K562 (cell line): ENCODE measurements around the gene LBH. TPM values are rescaled to one million over a fixed set of nuclear protein-coding genes. Genes with fewer than 3 reads are reported as not detected.

Source experiments
- ATAC-seq: fragments of 200-7000 bp; cut with Tn5 transposase; 3 replicates; pipeline ENCODE4 v1.9.1; 2020; ENCODE audit warnings: moderate library complexity
- BruUV-seq: library from RNA; stranded (reverse); fragments of 400-500 nt; replicated peaks from 2 replicates; lab custom pipeline; 2021; lab: Mats Ljungman, UMichigan
- CTCF ChIA-PET: fragments of 300-600 bp; formaldehyde crosslinking; extraction: SDS; loops from one replicate; lab custom pipeline; 2021; ENCODE audit warnings: low intra/inter-chr PET ratio; lab: Yijun Ruan, JAX
- POLR2A ChIA-PET: fragments of 300-600, 350-650 bp; sonication (Branson Sonifier 250); formaldehyde crosslinking; extraction: SDS; loops from one replicate; lab custom pipeline; 2021; ENCODE audit warnings: antibody characterized with exemption, inconsistent platforms; lab: Yijun Ruan, JAX
- DNase-seq, 4 experiments: peaks; one replicate each; pipeline versions ENCODE4 v3.0.0 to v3.0.0-alpha.2; 2011 to 2018; ENCODE audit warnings: low spot score in 3 of 4, mixed read lengths in 3 of 4; ENCODE audit errors: extremely low read depth in 1 of 4
- FAIRE-seq: peaks from 2 replicates; lab custom pipeline; 2011; peaks lifted over from hg19 to GRCh38; lab: Jason Lieb, UNC
- H2AFZ ChIP-seq: 2 replicates; pipeline ENCODE4 v1.6.0; 2011; ENCODE audit warnings: low read depth, low read length, control low read depth, inconsistent platforms
- H3K27ac ChIP-seq: fragments of 200-600 bp; 3 replicates; pipeline ENCODE4 v1.8.0; 2011; ENCODE audit warnings: low read depth, mild to moderate bottlenecking, control low read depth, inconsistent platforms, low read length, moderate library complexity, mixed read lengths; ENCODE audit errors: extremely low read depth
- H3K27me3 ChIP-seq, 2 experiments: fragments of 300-600 bp in 1 of 2; 2 replicates in 1 of 2; 3 replicates in 1 of 2; pipeline versions ENCODE4 v1.6.0 to v1.8.0; 2011; ENCODE audit warnings: inconsistent platforms in 2 of 2, low read length in 2 of 2, mild to moderate bottlenecking in 1 of 2, mixed read lengths in 1 of 2, moderate library complexity in 1 of 2; ENCODE audit not compliant: control insufficient read depth in 2 of 2, insufficient read depth in 2 of 2
- H3K36me3 ChIP-seq: fragments of 300-600 bp; 3 replicates; pipeline ENCODE4 v1.8.0; 2011; ENCODE audit warnings: mild to moderate bottlenecking, low read length, inconsistent platforms; ENCODE audit not compliant: control insufficient read depth, insufficient read depth
- H3K4me1 ChIP-seq, 2 experiments: fragments of 200-600 bp in 1 of 2; replicated peaks in 1 of 2; 2 replicates in 1 of 2; 3 replicates in 1 of 2; pipeline versions ENCODE4 v1.5.1 to v1.8.0; 2011; ENCODE audit warnings: inconsistent platforms in 2 of 2, low read length in 2 of 2, mild to moderate bottlenecking in 1 of 2, mixed read lengths in 1 of 2, moderate library complexity in 1 of 2; ENCODE audit not compliant: control insufficient read depth in 2 of 2, insufficient read depth in 2 of 2
- H3K4me2 ChIP-seq: 2 replicates; pipeline ENCODE4 v1.6.1; 2011; ENCODE audit warnings: low read length, control low read depth, inconsistent platforms, mixed read lengths; ENCODE audit not compliant: insufficient read depth
- H3K4me3 ChIP-seq: fragments of 200-600 bp; sonication (generic), shearing (Covaris generic); 2 replicates; pipeline ENCODE4 v1.5.1; 2016; ENCODE audit warnings: control low read depth, inconsistent platforms
- H3K79me2 ChIP-seq: fragments of 200-600 bp; 3 replicates; pipeline ENCODE4 v1.8.0; 2011; ENCODE audit warnings: low read length, inconsistent platforms; ENCODE audit not compliant: control insufficient read depth, insufficient read depth
- H3K9ac ChIP-seq, 2 experiments: 2 replicates each; pipeline versions ENCODE4 v1.6.0 to v1.6.1; 2011; ENCODE audit warnings: low read depth in 2 of 2, low read length in 2 of 2, control low read depth in 1 of 2, inconsistent platforms in 1 of 2, mild to moderate bottlenecking in 1 of 2, mixed read lengths in 1 of 2; ENCODE audit not compliant: insufficient read depth in 1 of 2
- H3K9me1 ChIP-seq: one replicate; pipeline ENCODE4 v1.6.0; 2011; ENCODE audit warnings: inconsistent platforms, mild to moderate bottlenecking, low read length, moderate library complexity; ENCODE audit not compliant: control insufficient read depth, insufficient read depth
- H3K9me3 ChIP-seq: replicated peaks from 2 replicates; pipeline ENCODE4 v1.5.1; 2011; ENCODE audit warnings: low read depth, low read length, inconsistent platforms; ENCODE audit not compliant: control insufficient read depth, insufficient read depth
- H4K20me1 ChIP-seq: replicated peaks from 2 replicates; pipeline ENCODE4 v1.6.1; 2011; ENCODE audit warnings: low read length, inconsistent platforms, mixed read lengths; ENCODE audit not compliant: control insufficient read depth, insufficient read depth
- ILF3 ChIP-seq: fragments of 450-650 bp; IDR thresholded peaks from 2 replicates; pipeline ENCODE4 v1.6.1; 2018; ENCODE audit warnings: antibody characterized with exemption, mild to moderate bottlenecking, moderate library complexity, borderline replicate concordance
- RBM25 ChIP-seq: fragments of 200-400 bp; formaldehyde crosslinking; IDR thresholded peaks from 2 replicates; pipeline ENCODE4 v1.6.1; 2018; ENCODE audit warnings: low read length, low read depth, moderate library complexity; ENCODE audit not compliant: severe bottlenecking
- ZNF12 ChIP-seq: sonication (generic); formaldehyde crosslinking; IDR thresholded peaks from 2 replicates; pipeline ENCODE4 v1.4.0; 2020; ENCODE audit warnings: mild to moderate bottlenecking, missing genetic modification reagents
- WGBS: fragments of 100-300 bp; shearing (Covaris generic); methylation state at CpG from one replicate; pipeline ENCODE4 v1.1.6; 2016; ENCODE audit warnings: low coverage, mixed read lengths; ENCODE audit not compliant: insufficient coverage; ENCODE audit errors: missing lambda C conversion rate; 5-methylcytosine and 5-hydroxymethylcytosine counted together
- in situ Hi-C: fragments of 300-500 bp; cut with MboI; formaldehyde crosslinking; loops from 4 replicates; pipeline ENCODE4 v1.15.0; 2018; ENCODE audit warnings: inconsistent platforms, mixed read lengths
- intact Hi-C: fragments of 100-400 bp; cut with micrococcal nuclease; formaldehyde crosslinking; loops from 2 replicates; pipeline ENCODE4 v1.14.2; 2022
- polyA plus RNA-seq, 8 experiments: library from polyadenylated mRNA; depleted of rRNA in 4 of 8; stranded (reverse) in 5 of 8; unstranded in 3 of 8; fragments of >200 nt; fragmentation: Nextera tagmentation in 2 of 8; fragmentation: Illumina TruSeq in 1 of 8; extraction: Ambion mirVana in 2 of 8; extraction: Trizol in 1 of 8; gene quantifications; 2 replicates each; pipeline versions ENCODE4 v1.2.1 to v1.2.3, GENCODE V29; 2011 to 2014; ENCODE audit warnings: inconsistent platforms in 1 of 8, missing spikeins in 1 of 8
- total RNA-seq, 7 experiments: library from RNA; depleted of rRNA in 6 of 7; stranded (reverse); fragments of >200 nt in 6 of 7; fragmentation: Illumina TruSeq in 2 of 7; extraction: Trizol in 2 of 7; gene quantifications; 2 replicates each; pipeline versions ENCODE4 v1.2.1 to v1.2.3, GENCODE V29; 2011 to 2021; ENCODE audit warnings: low replicate concordance in 1 of 7

Gene LBH
- total and polyA plus RNA-seq, 9 of the 15 experiments (the other 6 are each of a cell fraction or from before 2014, with no cell fraction given) = 3.1 to 13.4 (median 7.4) TPM

DNA sequence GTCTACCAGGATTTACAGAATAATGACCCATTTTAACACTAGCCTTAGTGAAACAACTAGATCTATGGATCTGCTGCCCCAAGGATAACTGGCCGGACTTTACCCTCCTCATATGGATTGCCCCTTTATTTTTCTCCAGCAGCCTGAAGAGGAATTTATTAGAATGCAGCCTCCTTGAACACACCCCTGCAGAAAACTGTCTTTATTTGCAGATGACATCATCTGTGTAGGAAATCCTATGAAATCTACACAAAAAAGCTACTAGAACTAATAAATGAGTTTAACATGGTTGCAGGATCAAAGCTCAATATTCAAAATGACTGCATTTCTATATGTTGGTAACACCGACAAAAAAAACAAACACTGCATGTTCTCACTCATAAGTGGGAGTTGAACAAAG, 29.6 kb downstream of the LBH start:
- no peak overlapping the region for H3K4me2 ChIP-seq
- no peak for TF ChIP-seq ILF3
- in situ Hi-C loops (no loop called here), intact Hi-C loops (no loop called here)
- no peaks in the 10 kb centered on the region for H3K9me1 ChIP-seq
- BruUV-seq = no TSS peak
- DNase-seq (no peak), ATAC-seq (no peak), FAIRE-seq (no peak)
- H3K79me2 ChIP-seq = no peaks in the 10 kb centered on the region
- H4K20me1 ChIP-seq = no peaks in the 10 kb centered on the region
- ChIA-PET CTCF (no interaction called here), POLR2A (interaction anchor here (0.6 kb wide), 1 partner anchor 47 kb away, joined by 3 read pairs; no protein-coding TSS in a partner anchor)
- no peak overlapping the region for H3K27ac ChIP-seq
- H3K9ac ChIP-seq = no peak overlapping the region
- no peak overlapping the region for H2AFZ ChIP-seq
- WGBS = 40% methylated on average over 2 of the region's 2 CpGs
- H3K4me3 ChIP-seq = no peak overlapping the region
- H3K9me3 ChIP-seq = no peaks in the 10 kb centered on the region
- H3K4me1 ChIP-seq = peaks cover 0 to 4% of the 10 kb centered on the region in 2 experiments; a peak in 1 of 5 replicates
- peaks cover 11% of the 10 kb centered on the region; the same call in 2 of the 3 replicates for H3K36me3 ChIP-seq
- H3K27me3 ChIP-seq = no peaks in the 10 kb centered on the region

- Histone ChIP-seq H3K9ac (no peak overlapping the region), H4K20me1 (no peaks in the 10 kb centered on the region), H3K9me1 (no peaks in the 10 kb centered on the region), H3K27ac (no peak overlapping the region), H3K4me2 (no peak overlapping the region), H3K4me3 (no peak overlapping the region), H3K36me3 (peaks cover 11% of the 10 kb centered on the region; the same call in 2 of the 3 replicates), H2AFZ (no peak overlapping the region), H3K9me3 (no peaks in the 10 kb centered on the region), H3K27me3 (no peaks in the 10 kb centered on the region), H3K4me1 (peaks cover 5 to 10% of the 10 kb centered on the region in 2 experiments; a peak in 2 of 5 replicates), H3K79me2 (no peaks in the 10 kb centered on the region)
- ChIA-PET POLR2A (interaction anchor here (1.2 kb wide), 2 partner anchors 7 to 9 kb away, joined by 3 read pairs; no protein-coding TSS in a partner anchor), CTCF (no interaction called here)
- BruUV-seq = no TSS peak
- intact Hi-C loops (no loop called here), in situ Hi-C loops (no loop called here)
- DNase-seq (no peak), FAIRE-seq (no peak), ATAC-seq (no peak)
- TF ChIP-seq ZNF12 (CRISPR knock-in tag) (no peak), RBM25 (peak; percentile 65)
Measured at GRCh38 chr2:30261695-30262211, 30.4 kb downstream of the LBH start.
